GM19351 (cell line): ENCODE results near the gene CNNM1.

Experiments
- ATAC-seq: cut with Tn5 transposase; IDR thresholded peaks from one replicate; pipeline ENCODE4 v1.9.1; 2021; ENCODE audit warnings: mild to moderate bottlenecking, moderate library complexity; ENCODE audit not compliant: unreplicated experiment

The CNNM1 gene

GRCh38 chr10:99329304-99329553 lies at the start of gene CNNM1:
Gene CNNM1 (plus strand): TSS chr10:99329356. CDS start chr10:99329388, 32 bp downstream.
- ATAC-seq: peak; percentile 66

GRCh38 chr10:99279626-99280111 lies 49.5 kb upstream of the CNNM1 start:
- no peak for ATAC-seq

DNA sequence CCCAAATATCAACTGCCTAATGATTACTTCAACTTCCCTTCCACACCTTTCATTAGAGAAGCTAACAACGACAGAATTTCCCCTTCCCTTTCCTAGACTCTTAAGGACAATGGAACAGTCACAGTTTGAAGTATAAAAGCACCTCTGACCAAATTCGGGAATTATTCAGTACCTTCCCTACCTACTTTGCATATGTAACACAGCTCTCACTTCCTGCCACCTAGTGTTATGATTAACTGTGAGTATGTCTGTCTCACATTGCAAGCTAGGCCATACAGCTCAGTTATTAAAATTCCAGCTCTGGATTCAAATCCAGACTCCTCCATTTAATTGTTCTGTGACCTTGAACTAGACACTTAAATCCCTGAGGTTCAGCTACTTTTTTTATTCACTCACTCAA lies 48.7 kb upstream of the CNNM1 start:
- ATAC-seq: peak; percentile 84

GRCh38 chr10:99285881-99286280 lies 43.3 kb upstream of the CNNM1 start:
- ATAC-seq: no peak

GRCh38 chr10:99290306-99290705 lies 38.9 kb upstream of the CNNM1 start:
- ATAC-seq: no peak

GRCh38 chr10:99292159-99292558 lies 37.0 kb upstream of the CNNM1 start:
- no peak for ATAC-seq

DNA sequence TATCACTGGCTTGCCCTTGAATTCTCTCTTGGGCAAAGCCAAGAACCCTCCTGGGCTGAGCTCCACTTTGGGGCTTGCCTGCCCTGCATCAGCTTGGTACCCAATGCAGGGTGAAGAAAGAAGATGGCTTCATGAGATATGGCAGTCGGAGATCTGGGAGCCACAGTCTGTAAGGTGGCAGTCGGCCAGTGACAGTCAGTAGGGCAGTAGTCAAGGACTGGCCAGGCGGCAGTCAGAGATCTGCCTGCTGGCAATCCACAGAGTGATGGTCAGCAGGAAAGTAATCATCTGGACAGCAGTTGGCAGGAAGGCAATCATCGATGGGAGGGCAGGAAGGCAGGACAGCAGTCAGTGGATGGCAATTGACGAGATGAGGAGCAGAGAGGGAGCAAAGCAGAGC lies 32.6 kb upstream of the CNNM1 start:
- ATAC-seq: no peak

- no peak for ATAC-seq
Measured at GRCh38 chr10:99297033-99297432, 32.1 kb upstream of the CNNM1 start.

DNA sequence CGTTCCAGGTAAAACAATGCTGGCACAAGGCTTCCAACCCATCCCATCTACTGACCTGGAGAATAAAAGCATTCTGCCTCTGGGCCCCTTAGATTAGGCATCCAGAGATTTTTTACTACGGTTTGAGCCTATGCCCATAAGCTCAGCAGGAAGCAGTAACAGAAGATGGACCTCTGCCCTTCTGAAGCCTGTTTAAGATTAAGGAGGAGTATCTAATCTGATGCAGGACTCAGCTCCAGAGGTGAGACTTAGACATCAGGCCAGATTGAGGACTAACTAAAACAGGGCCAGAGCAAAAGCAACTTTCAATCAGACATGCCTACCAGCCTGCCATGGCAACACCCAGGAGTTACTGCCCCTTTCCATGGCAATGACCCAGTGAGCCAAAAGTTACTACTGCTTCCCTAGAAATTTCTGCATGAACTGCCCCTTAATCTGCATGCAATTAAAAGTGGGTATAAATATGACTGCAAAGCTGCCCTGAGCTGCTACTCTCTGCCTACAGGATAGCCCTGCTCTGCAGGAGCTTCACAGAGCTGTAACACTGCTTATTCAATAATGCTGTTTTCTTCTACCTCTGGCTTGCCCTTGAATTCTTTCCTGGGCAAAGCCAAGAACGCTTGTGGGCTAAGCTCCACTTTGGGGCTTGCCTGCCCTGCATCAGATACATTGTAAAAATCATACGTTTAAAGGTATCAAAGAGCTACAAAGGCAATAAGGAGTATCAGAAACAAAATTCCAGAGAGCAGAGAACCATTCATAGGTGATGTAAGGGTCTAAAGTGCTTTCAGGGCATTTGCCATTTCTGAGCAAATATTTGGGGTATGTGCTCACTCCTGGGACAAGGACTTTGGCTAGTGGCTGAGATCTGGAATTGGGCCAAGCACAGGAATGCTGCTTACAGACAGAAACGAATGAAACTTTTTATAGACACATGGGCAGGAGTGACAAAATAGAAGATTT lies 25.0 kb upstream of the CNNM1 start:
- no peak for ATAC-seq

GRCh38 chr10:99304862-99305229 lies 24.3 kb upstream of the CNNM1 start:
- ATAC-seq: no peak

- no peak for ATAC-seq
Measured at GRCh38 chr10:99312501-99312900, 16.7 kb upstream of the CNNM1 start.

- ATAC-seq: no peak
Measured at GRCh38 chr10:99315853-99316252, 13.3 kb upstream of the CNNM1 start.

DNA sequence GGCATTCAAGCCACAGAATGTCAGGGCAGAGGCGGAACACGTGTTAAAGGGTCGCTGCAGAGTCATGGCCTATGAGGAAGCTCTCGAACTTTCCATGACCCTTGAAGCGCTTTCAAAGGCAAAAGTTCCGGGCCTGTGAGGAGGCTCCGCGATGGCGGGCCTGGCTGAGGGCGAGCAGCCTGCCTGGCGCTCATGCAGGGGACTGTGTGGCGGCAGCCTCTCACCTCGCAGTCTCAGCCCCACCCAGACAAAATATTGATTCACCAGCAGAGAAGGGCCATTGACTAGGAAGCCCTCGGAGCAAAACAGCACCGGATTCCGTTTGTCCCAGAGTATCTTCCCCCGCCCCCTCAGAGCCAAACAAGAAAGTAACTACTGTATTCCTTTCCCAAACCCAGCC lies 12.8 kb upstream of the CNNM1 start:
- no peak for ATAC-seq

GRCh38 chr10:99318048-99318447 lies 11.1 kb upstream of the CNNM1 start:
- no peak for ATAC-seq

- ATAC-seq: no peak
Measured at GRCh38 chr10:99318475-99318874, 10.7 kb upstream of the CNNM1 start.

GRCh38 chr10:99325281-99325680 lies 3.9 kb upstream of the CNNM1 start:
- ATAC-seq: no peak

GRCh38 chr10:99326871-99327270 lies 2.3 kb upstream of the CNNM1 start:
- ATAC-seq: no peak

DNA sequence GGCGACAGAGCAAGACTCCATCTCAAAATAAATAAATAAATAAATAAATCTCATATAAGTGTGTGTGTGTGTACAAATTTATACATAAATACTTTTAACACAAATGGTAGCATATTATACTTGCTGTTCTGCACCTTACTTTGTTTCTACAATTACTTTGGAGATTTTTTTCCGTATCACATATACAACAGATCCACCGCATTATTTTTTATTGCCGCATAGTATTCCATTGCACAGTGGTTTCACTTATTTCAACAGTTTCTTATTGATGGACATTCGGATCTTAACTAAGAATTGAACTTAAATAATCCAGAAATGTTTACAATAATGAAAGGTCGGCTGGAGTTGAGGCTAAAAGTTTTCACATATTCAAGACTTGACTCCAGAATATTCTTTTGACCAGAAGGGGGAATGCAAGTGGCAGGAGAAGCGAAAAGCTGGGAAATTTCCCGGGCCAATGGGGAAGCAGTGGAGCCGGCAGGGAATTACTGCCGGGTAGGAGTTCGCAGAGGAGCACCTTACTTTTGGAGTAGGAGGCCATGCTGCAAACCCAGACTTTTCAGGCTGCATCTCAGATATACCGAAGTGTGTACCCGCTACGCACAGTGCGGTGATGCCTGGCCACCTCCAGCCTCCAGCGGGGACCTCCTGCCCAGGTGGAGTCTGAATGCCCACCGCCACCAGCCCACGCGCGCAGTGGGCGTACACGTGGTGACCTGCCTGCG lies 415 bp upstream of the CNNM1 start:
- ATAC-seq: no peak

DNA sequence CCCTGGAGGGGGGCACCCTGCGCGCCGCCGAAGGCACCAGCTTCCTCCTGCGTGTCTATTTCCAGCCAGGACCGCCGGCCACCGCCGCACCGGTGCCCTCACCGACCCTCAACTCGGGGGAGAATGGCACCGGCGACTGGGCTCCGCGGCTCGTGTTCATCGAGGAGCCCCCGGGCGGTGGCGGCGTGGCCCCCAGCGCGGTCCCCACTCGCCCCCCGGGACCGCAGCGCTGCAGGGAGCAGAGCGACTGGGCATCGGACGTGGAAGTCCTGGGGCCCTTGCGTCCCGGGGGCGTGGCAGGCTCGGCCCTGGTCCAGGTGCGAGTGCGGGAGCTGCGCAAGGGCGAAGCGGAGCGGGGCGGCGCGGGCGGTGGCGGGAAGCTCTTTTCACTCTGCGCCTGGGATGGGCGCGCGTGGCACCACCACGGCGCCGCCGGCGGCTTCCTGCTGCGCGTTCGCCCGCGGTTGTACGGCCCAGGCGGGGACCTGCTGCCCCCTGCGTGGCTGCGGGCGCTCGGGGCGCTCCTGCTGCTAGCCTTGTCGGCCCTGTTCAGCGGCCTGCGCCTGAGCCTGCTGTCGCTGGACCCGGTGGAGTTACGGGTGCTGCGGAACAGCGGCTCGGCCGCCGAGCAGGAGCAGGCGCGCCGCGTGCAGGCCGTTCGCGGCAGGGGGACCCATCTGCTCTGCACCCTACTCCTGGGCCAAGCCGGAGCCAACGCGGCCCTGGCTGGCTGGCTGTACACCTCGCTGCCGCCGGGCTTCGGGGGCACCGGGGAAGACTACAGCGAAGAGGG lies 594 bp downstream of the CNNM1 start:
- ATAC-seq: peak; percentile 61

DNA sequence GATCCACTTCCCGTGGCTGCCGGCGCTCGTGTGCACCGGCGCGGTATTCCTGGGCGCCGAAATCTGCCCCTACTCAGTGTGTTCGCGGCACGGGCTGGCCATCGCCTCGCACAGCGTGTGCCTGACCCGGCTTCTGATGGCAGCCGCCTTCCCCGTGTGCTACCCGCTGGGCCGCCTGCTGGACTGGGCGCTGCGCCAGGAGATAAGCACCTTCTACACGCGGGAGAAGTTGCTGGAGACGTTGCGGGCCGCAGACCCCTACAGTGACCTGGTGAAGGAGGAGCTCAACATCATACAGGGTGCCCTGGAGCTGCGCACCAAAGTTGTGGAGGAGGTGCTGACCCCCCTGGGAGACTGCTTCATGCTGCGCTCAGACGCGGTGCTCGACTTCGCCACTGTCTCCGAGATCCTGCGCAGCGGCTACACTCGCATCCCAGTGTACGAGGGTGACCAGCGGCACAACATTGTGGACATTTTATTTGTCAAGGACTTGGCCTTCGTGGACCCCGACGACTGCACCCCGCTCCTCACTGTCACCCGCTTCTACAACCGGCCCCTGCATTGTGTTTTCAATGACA lies 1.3 kb downstream of the CNNM1 start:
- peak; percentile 15 for ATAC-seq

DNA sequence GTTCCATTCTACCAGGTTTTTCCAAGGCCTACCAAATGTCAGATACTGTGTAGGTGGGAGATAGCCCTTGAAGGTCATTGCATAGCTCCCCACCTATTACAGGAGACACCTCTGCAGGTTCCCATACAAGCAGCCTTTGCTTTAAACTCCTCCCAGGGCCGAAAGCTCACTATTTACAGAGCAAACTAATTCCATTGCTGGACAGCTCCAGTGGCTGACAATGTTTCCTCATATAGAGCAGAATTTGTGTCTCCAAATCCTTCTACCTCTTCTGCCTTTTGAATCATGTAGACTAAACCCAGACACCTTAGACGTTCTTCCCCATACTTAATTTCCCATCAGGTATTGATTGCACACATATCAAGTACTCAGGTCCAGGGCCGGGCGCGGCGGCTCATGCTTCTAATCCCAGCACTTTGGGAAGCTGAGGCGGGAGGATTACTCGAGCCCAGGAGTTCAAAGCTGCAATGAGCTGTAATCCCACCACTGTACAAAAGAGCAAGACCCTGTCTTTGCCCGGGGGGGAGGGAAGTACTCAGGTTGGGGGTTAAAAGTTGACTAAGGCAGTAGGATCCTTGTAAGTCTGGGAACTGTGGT lies 2.1 kb downstream of the CNNM1 start:
- ATAC-seq: no peak
